OCI-LY3 (cell line): ENCODE data around the gene CHMP5.
A peak's percentile ranks its signal among the peaks of the same experiment; 100 is the strongest.

Experiments
- H2AFZ ChIP-seq: fragments of 200-600, 300-600 bp; shearing (Covaris generic); 2 replicates; pipeline ENCODE4 v1.6.0; 2014; ENCODE audit warnings: antibody characterized with exemption, low read depth, low read length
- H3K27ac ChIP-seq: fragments of 200-600, 300-600 bp; sonication (generic); 2 replicates; pipeline ENCODE4 v1.5.1; 2014; ENCODE audit warnings: mild to moderate bottlenecking, low read length, moderate library complexity, mixed read lengths
- H3K27me3 ChIP-seq: fragments of 200-600, 300-600 bp; sonication (generic); 2 replicates; pipeline ENCODE4 v1.6.1; 2014; ENCODE audit warnings: low read depth, low read length, mixed read lengths
- H3K36me3 ChIP-seq: fragments of 200-600, 300-600 bp; sonication (generic); replicated peaks from 2 replicates; pipeline ENCODE3; 2014; ENCODE audit warnings: low read depth, low read length, mixed read lengths
- H3K4me1 ChIP-seq: fragments of 300-600, 200-600 bp; sonication (generic); 2 replicates; pipeline ENCODE4 v1.6.1; 2014; ENCODE audit warnings: low read length, mixed read lengths
- H3K4me2 ChIP-seq: fragments of 200-600, 300-600 bp; sonication (generic); 2 replicates; pipeline ENCODE4 v1.6.1; 2014; ENCODE audit warnings: low read length, mixed read lengths
- H3K4me3 ChIP-seq: fragments of 300-600, 200-600 bp; sonication (generic); 2 replicates; pipeline ENCODE4 v1.5.1; 2014; ENCODE audit warnings: antibody characterized with exemption, mild to moderate bottlenecking, low read length, moderate library complexity
- H3K79me2 ChIP-seq: fragments of 300-600, 200-600 bp; shearing (Covaris generic); 2 replicates; pipeline ENCODE4 v1.6.1; 2014; ENCODE audit warnings: mild to moderate bottlenecking, low read length, mixed read lengths
- H3K9ac ChIP-seq: fragments of 300-600, 200-600 bp; shearing (Covaris generic); 2 replicates; pipeline ENCODE4 v1.6.0; 2014; ENCODE audit warnings: mild to moderate bottlenecking, low read length, moderate library complexity
- H3K9me3 ChIP-seq: fragments of 200-600, 300-600 bp; shearing (Covaris generic); 2 replicates; pipeline ENCODE4 v1.6.1; 2014; ENCODE audit warnings: low read length, mixed read lengths; ENCODE audit not compliant: insufficient read depth
- H4K20me1 ChIP-seq: fragments of 200-600, 300-600 bp; sonication (generic); 2 replicates; pipeline ENCODE4 v1.6.1; 2016; ENCODE audit warnings: low read length, mixed read lengths; ENCODE audit not compliant: insufficient read depth
- CTCF ChIP-seq: fragments of 200-600, 300-600 bp; sonication (generic); IDR thresholded peaks from 2 replicates; pipeline ENCODE4 v1.5.1; 2014; ENCODE audit warnings: antibody characterized with exemption, low read length, low read depth
- EZH2phosphoT487 ChIP-seq: fragments of 200-600 bp; shearing (Covaris generic); IDR thresholded peaks from 2 replicates; pipeline ENCODE4 v1.6.1; 2018; ENCODE audit warnings: antibody characterized with exemption, mixed run types, low read depth

Gene CHMP5

GRCh38 chr9:33263131-33264002, 1.5 kb upstream of the CHMP5 start:
- Histone ChIP-seq H3K27me3 (no peaks in the 10 kb centered on the region), H4K20me1 (no peaks in the 10 kb centered on the region), H3K4me1 (peaks cover 11% of the 10 kb centered on the region), H3K36me3 (peaks cover 36% of the 10 kb centered on the region), H3K4me3 (peak overlapping the region; percentile 86), H3K79me2 (peaks cover 40% of the 10 kb centered on the region), H3K9me3 (no peaks in the 10 kb centered on the region), H3K4me2 (peak overlapping the region; percentile 82), H3K9ac (peak overlapping the region; percentile 87), H3K27ac (peak overlapping the region; percentile 53), H2AFZ (peak overlapping the region; percentile 22; the same call in 1 of the 2 replicates)
- TF ChIP-seq EZH2phosphoT487 (no peak), CTCF (no peak)

- Histone ChIP-seq H3K4me1 (peaks cover 11% of the 10 kb centered on the region), H3K36me3 (peaks cover 36% of the 10 kb centered on the region), H3K27ac (peak overlapping the region; percentile 53), H3K4me2 (peak overlapping the region; percentile 82), H3K9me3 (no peaks in the 10 kb centered on the region), H4K20me1 (no peaks in the 10 kb centered on the region), H3K4me3 (peak overlapping the region; percentile 86), H2AFZ (peak overlapping the region; percentile 22; the same call in 1 of the 2 replicates), H3K27me3 (no peaks in the 10 kb centered on the region), H3K9ac (peak overlapping the region; percentile 87), H3K79me2 (peaks cover 40% of the 10 kb centered on the region)
- TF ChIP-seq CTCF = no peak
- no peak for TF ChIP-seq EZH2phosphoT487
Observed at GRCh38 chr9:33264003-33264472, 811 bp upstream of the CHMP5 start.

- no peak overlapping the region for H2AFZ ChIP-seq
- H3K4me2 ChIP-seq = peak overlapping the region; percentile 99
- H3K4me1 ChIP-seq = peaks cover 11% of the 10 kb centered on the region
- peaks cover 39% of the 10 kb centered on the region for H3K79me2 ChIP-seq
- peak overlapping the region; percentile 86 for H3K4me3 ChIP-seq
- peak overlapping the region; percentile 29 for H3K27ac ChIP-seq
- H3K27me3 ChIP-seq = no peaks in the 10 kb centered on the region
- no peaks in the 10 kb centered on the region for H3K9me3 ChIP-seq
- H3K36me3 ChIP-seq = peaks cover 26% of the 10 kb centered on the region
- peak overlapping the region; percentile 87 for H3K9ac ChIP-seq
- H4K20me1 ChIP-seq = no peaks in the 10 kb centered on the region
- no peak for TF ChIP-seq CTCF
- TF ChIP-seq EZH2phosphoT487 = no peak
Observed at GRCh38 chr9:33265211-33265865, 489 bp downstream of the CHMP5 start.
